ENCODE results near the gene TMEM126A. TPM values are rescaled to one million over a fixed set of nuclear protein-coding genes. Genes with fewer than 3 reads are reported as not detected.

Gene TMEM126A
- polyA plus RNA-seq, 1 donor from 2014 or later = 115 TPM

- peaks cover 10% of the 10 kb centered on the region for H3K79me2 ChIP-seq (replicated peaks; ENCODE audit: insufficient read depth, low read length)
- no peak overlapping the region for H3K4me2 ChIP-seq (ENCODE audit: low read length)
- no peak for TF ChIP-seq CTCF (IDR thresholded peaks at IDR 0.05; ENCODE audit: poor library complexity, severe bottlenecking)
- no peak for TF ChIP-seq MXI1 (conservative IDR thresholded peaks at IDR 0.05; ENCODE audit: poor library complexity, severe bottlenecking)
- TF ChIP-seq RAD21 (conservative IDR thresholded peaks at IDR 0.05) = no peak
- TF ChIP-seq TAF1 (IDR thresholded peaks at IDR 0.05; ENCODE audit: low read depth) = no peak
- TF ChIP-seq EP300 (conservative IDR thresholded peaks at IDR 0.05; ENCODE audit: poor library complexity, severe bottlenecking) = no peak
- TF ChIP-seq EZH2 (IDR thresholded peaks at IDR 0.05; ENCODE audit: borderline replicate concordance, insufficient read depth, low read length, poor library complexity, severe bottlenecking) = no peak
- no peak for TF ChIP-seq SMC3 (conservative IDR thresholded peaks at IDR 0.05; ENCODE audit: poor library complexity)
- TF ChIP-seq POLR2AphosphoS5 (IDR thresholded peaks at IDR 0.05) = no peak
- TF ChIP-seq REST (IDR thresholded peaks at IDR 0.05; ENCODE audit: borderline replicate concordance) = no peak
- no peaks in the 10 kb centered on the region for H3K9me2 ChIP-seq (ENCODE audit: insufficient read depth, low read length)
- H3K9me3 ChIP-seq (ENCODE audit: low read length) = no peaks in the 10 kb centered on the region
- no peak overlapping the region for H3K27ac ChIP-seq (ENCODE audit: low read length)
- no peaks in the 10 kb centered on the region for H3K27me3 ChIP-seq (ENCODE audit: insufficient read depth, low read depth, low read length)
- H3K36me3 ChIP-seq (ENCODE audit: insufficient read depth, low read length) = no peaks in the 10 kb centered on the region
- no peaks in the 10 kb centered on the region for H3F3A ChIP-seq (ENCODE audit: insufficient read depth, low read length, poor library complexity, severe bottlenecking)
- H3K9ac ChIP-seq (ENCODE audit: low read length) = no peak overlapping the region
- no peak overlapping the region for H3K4me3 ChIP-seq (ENCODE audit: low read length)
- no peak overlapping the region for H2AFZ ChIP-seq (ENCODE audit: low read depth, low read length)
- H4K20me1 ChIP-seq (ENCODE audit: insufficient read depth) = no peaks in the 10 kb centered on the region
Measured at GRCh38 chr11:85634747-85635146, 13.0 kb upstream of the TMEM126A start.

DNA sequence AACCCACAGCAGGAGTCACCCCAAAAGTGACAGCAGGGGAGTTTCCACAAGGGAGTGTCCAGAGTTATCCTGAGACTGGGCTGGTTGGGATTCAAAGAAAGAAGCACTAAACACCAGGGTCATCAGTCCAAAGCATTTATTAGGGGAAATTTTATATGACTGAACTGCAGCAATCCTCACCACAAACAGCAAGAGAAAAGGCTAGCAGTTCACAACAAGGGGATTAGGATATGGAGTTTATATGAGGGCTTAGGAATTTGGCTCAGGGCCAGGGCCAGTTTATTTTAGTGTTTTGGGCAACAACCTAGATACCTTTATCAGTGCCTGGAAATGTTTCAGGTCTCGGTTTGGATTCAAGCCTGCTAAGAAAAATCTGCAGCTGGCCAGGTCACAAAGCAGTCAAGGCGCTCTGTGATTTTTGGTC lies 4.6 kb upstream of the TMEM126A start:
- Histone ChIP-seq H4K20me1 (ENCODE audit: insufficient read depth) (no peaks in the 10 kb centered on the region), H3K4me3 (ENCODE audit: low read length) (no peak overlapping the region), H3K9ac (ENCODE audit: low read length) (no peak overlapping the region), H3K9me3 (ENCODE audit: low read length) (no peaks in the 10 kb centered on the region), H3K36me3 (ENCODE audit: insufficient read depth, low read length) (no peaks in the 10 kb centered on the region), H3K27ac (ENCODE audit: low read length) (no peak overlapping the region), H3K27me3 (ENCODE audit: insufficient read depth, low read depth, low read length) (no peaks in the 10 kb centered on the region), H3K4me2 (ENCODE audit: low read length) (no peak overlapping the region), H2AFZ (ENCODE audit: low read depth, low read length) (no peak overlapping the region), H3K9me2 (ENCODE audit: insufficient read depth, low read length) (no peaks in the 10 kb centered on the region), H3K79me2 (replicated peaks; ENCODE audit: insufficient read depth, low read length) (peaks cover 3% of the 10 kb centered on the region), H3F3A (ENCODE audit: insufficient read depth, low read length, poor library complexity, severe bottlenecking) (no peaks in the 10 kb centered on the region)
- TF ChIP-seq TAF1 (IDR thresholded peaks at IDR 0.05; ENCODE audit: low read depth) = no peak
- TF ChIP-seq MXI1 (conservative IDR thresholded peaks at IDR 0.05; ENCODE audit: poor library complexity, severe bottlenecking) = no peak
- TF ChIP-seq RAD21 (conservative IDR thresholded peaks at IDR 0.05) = no peak
- no peak for TF ChIP-seq EP300 (conservative IDR thresholded peaks at IDR 0.05; ENCODE audit: poor library complexity, severe bottlenecking)
- TF ChIP-seq EZH2 (IDR thresholded peaks at IDR 0.05; ENCODE audit: borderline replicate concordance, insufficient read depth, low read length, poor library complexity, severe bottlenecking) = no peak
- no peak for TF ChIP-seq CTCF (IDR thresholded peaks at IDR 0.05; ENCODE audit: poor library complexity, severe bottlenecking)
- TF ChIP-seq REST (IDR thresholded peaks at IDR 0.05; ENCODE audit: borderline replicate concordance) = no peak
- TF ChIP-seq POLR2AphosphoS5 (IDR thresholded peaks at IDR 0.05) = no peak
- TF ChIP-seq SMC3 (conservative IDR thresholded peaks at IDR 0.05; ENCODE audit: poor library complexity) = no peak

Measured in neural cell (in vitro differentiated cells).